ENCODE results near the gene SMARCA4.

Gene SMARCA4

DNA sequence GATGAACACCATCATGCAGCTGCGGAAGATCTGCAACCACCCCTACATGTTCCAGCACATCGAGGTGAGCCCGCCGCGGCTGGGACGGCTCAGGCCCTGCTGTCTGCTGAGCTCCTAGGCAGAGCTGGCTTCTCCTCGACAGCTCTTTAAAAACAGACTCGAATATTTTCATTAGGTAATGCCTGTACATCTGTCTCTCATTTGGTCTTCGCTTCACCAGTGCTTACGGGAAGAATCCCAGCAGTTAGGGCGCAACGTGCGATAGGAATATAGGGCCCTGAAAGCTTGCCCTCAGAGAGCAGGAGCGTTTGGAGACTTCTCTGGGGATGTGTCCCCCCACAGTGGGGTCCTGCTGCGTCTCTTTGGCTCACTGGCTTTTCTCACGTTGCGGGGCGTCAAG is 64.6 kb downstream of the SMARCA4 start:
- POLR2A ChIA-PET = no interaction called here
- no peak for TF ChIP-seq HDGF (IDR thresholded peaks at IDR 0.05; ENCODE audit: borderline replicate concordance)
- no peak for TF ChIP-seq FOXA1 (IDR thresholded peaks at IDR 0.05)
- no peak for TF ChIP-seq ARNT (IDR thresholded peaks at IDR 0.05)
- TF ChIP-seq CTBP1 (IDR thresholded peaks at IDR 0.05; ENCODE audit: borderline replicate concordance) = no peak
- TF ChIP-seq NFRKB (IDR thresholded peaks at IDR 0.05) = no peak
- TF ChIP-seq TARDBP (IDR thresholded peaks at IDR 0.05) = no peak
- TF ChIP-seq FOXK2 (IDR thresholded peaks at IDR 0.05) = no peak
- TF ChIP-seq, protein P1, sequence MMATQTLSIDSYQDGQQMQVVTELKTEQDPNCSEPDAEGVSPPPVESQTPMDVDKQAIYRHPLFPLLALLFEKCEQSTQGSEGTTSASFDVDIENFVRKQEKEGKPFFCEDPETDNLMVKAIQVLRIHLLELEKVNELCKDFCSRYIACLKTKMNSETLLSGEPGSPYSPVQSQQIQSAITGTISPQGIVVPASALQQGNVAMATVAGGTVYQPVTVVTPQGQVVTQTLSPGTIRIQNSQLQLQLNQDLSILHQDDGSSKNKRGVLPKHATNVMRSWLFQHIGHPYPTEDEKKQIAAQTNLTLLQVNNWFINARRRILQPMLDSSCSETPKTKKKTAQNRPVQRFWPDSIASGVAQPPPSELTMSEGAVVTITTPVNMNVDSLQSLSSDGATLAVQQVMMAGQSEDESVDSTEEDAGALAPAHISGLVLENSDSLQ (IDR thresholded peaks at IDR 0.05) = no peak
- no peak for TF ChIP-seq SUZ12 (IDR thresholded peaks at IDR 0.05)
- TF ChIP-seq SP1 (IDR thresholded peaks at IDR 0.05) = no peak
- TF ChIP-seq FOXM1 (IDR thresholded peaks at IDR 0.05; ENCODE audit: borderline replicate concordance) = no peak
- no peak for DNase-seq (ENCODE audit: extremely low spot score)
- CTCF ChIA-PET = interaction anchor here (0.6 kb wide), 1 partner anchor 121 kb away, joined by 3 read pairs; no protein-coding TSS in a partner anchor

DNA sequence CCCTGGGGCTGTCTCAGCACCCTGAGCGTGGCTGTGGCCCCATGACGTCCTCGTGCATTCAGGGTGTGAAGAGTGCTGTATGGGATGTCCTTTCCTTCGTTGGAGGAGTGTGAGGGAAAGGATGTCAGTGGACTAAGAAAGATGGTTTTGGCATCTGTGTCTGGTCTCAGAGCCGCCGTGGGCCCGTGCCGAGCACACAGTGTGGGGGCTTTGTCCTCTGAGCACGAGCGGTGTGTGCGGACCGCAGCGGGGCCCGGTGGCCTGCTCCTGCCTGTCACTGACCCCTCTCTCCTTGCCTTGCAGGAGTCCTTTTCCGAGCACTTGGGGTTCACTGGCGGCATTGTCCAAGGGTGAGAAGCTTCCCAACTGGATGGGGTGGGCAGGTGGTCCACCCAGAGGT is 65.2 kb downstream of the SMARCA4 start:
- ChIA-PET CTCF (no interaction called here), POLR2A (no interaction called here)
- TF ChIP-seq CTBP1 (IDR thresholded peaks at IDR 0.05; ENCODE audit: borderline replicate concordance) = no peak
- DNase-seq (ENCODE audit: extremely low spot score) = no peak

GRCh38 chr19:11027381-11027780 is 66.6 kb downstream of the SMARCA4 start:
- TF ChIP-seq ARNT (IDR thresholded peaks at IDR 0.05) = no peak
- no peak for TF ChIP-seq LEF1 (IDR thresholded peaks at IDR 0.05; ENCODE audit: borderline replicate concordance)
- no peak for TF ChIP-seq FOXK2 (IDR thresholded peaks at IDR 0.05)
- TF ChIP-seq, protein P1 (IDR thresholded peaks at IDR 0.05) = no peak
- no peak for TF ChIP-seq FOXM1 (IDR thresholded peaks at IDR 0.05; ENCODE audit: borderline replicate concordance)
- TF ChIP-seq BHLHE40 (IDR thresholded peaks at IDR 0.05; ENCODE audit: borderline replicate concordance) = no peak
- no peak for TF ChIP-seq SP1 (IDR thresholded peaks at IDR 0.05)
- TF ChIP-seq L3MBTL2 (conservative IDR thresholded peaks at IDR 0.05) = no peak
- TF ChIP-seq HDGF (IDR thresholded peaks at IDR 0.05; ENCODE audit: borderline replicate concordance) = no peak
- no peak for TF ChIP-seq TARDBP (IDR thresholded peaks at IDR 0.05)
- no peak for TF ChIP-seq CTBP1 (IDR thresholded peaks at IDR 0.05; ENCODE audit: borderline replicate concordance)
- no peak for TF ChIP-seq ELF4 (IDR thresholded peaks at IDR 0.05)
- TF ChIP-seq NFRKB (IDR thresholded peaks at IDR 0.05) = no peak
- no peak for TF ChIP-seq FOXA1 (IDR thresholded peaks at IDR 0.05)
- CTCF ChIA-PET = interaction anchor here (0.6 to 0.7 kb wide), 2 partner anchors 91 to 349 kb away, joined by 3 read pairs; no protein-coding TSS in a partner anchor
- no peak for DNase-seq (ENCODE audit: extremely low spot score)
- POLR2A ChIA-PET = no interaction called here

DNA sequence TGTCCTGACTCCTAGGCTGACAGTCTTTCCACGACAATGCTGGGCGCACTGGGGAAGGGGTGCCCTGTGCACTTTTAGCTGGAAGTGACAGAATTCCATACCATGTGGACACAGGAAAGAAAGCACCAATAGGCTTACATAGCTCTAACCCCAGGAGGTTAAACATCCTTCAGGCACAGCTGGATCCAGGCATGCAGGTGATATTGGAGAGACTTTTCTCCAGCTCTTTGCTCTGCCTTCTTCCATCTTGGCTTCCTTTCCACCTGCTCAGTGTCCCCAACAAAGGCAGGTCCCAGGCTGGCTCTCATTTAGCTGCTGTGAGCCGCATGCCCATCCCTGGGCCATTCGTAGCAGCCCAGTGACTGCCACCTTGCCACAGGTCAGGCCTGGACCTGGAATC is 67.3 kb downstream of the SMARCA4 start:
- DNase-seq (ENCODE audit: extremely low spot score) = no peak
- TF ChIP-seq LEF1 (IDR thresholded peaks at IDR 0.05; ENCODE audit: borderline replicate concordance) = no peak
- TF ChIP-seq SUZ12 (IDR thresholded peaks at IDR 0.05) = no peak
- no peak for TF ChIP-seq FOXK2 (IDR thresholded peaks at IDR 0.05)
- TF ChIP-seq L3MBTL2 (conservative IDR thresholded peaks at IDR 0.05) = no peak
- no peak for TF ChIP-seq ZNF384 (IDR thresholded peaks at IDR 0.05)
- TF ChIP-seq BHLHE40 (IDR thresholded peaks at IDR 0.05; ENCODE audit: borderline replicate concordance) = no peak
- TF ChIP-seq FOXM1 (IDR thresholded peaks at IDR 0.05; ENCODE audit: borderline replicate concordance) = no peak
- TF ChIP-seq CTBP1 (IDR thresholded peaks at IDR 0.05; ENCODE audit: borderline replicate concordance) = no peak
- TF ChIP-seq HDGF (IDR thresholded peaks at IDR 0.05; ENCODE audit: borderline replicate concordance) = no peak
- no peak for TF ChIP-seq FOXA1 (IDR thresholded peaks at IDR 0.05)
- no peak for TF ChIP-seq NFRKB (IDR thresholded peaks at IDR 0.05)
- no peak for TF ChIP-seq ARNT (IDR thresholded peaks at IDR 0.05)
- no peak for TF ChIP-seq TARDBP (IDR thresholded peaks at IDR 0.05)
- TF ChIP-seq SP1 (IDR thresholded peaks at IDR 0.05) = no peak
- TF ChIP-seq, protein P1 (IDR thresholded peaks at IDR 0.05) = no peak
- no peak for TF ChIP-seq ELF4 (IDR thresholded peaks at IDR 0.05)
- ChIA-PET CTCF (interaction anchor here (0.5 to 0.6 kb wide), 2 partner anchors 91 to 200 kb away, joined by 3 to 4 read pairs; no protein-coding TSS in a partner anchor), POLR2A (no interaction called here)

GRCh38 chr19:11031421-11032070 is 70.7 kb downstream of the SMARCA4 start:
- POLR2A ChIA-PET = no interaction called here
- CTCF ChIA-PET = no interaction called here
- DNase-seq (ENCODE audit: extremely low spot score) = no peak
- TF ChIP-seq ARNT (IDR thresholded peaks at IDR 0.05) (no peak), FOXM1 (IDR thresholded peaks at IDR 0.05; ENCODE audit: borderline replicate concordance) (no peak), BHLHE40 (IDR thresholded peaks at IDR 0.05; ENCODE audit: borderline replicate concordance) (no peak), SP1 (IDR thresholded peaks at IDR 0.05) (no peak), LEF1 (IDR thresholded peaks at IDR 0.05; ENCODE audit: borderline replicate concordance) (no peak), FOXK2 (IDR thresholded peaks at IDR 0.05) (no peak), TARDBP (IDR thresholded peaks at IDR 0.05) (no peak), FOXA1 (IDR thresholded peaks at IDR 0.05) (no peak), NFRKB (IDR thresholded peaks at IDR 0.05) (no peak), SUZ12 (IDR thresholded peaks at IDR 0.05) (no peak), ZNF384 (IDR thresholded peaks at IDR 0.05) (no peak), CTBP1 (IDR thresholded peaks at IDR 0.05; ENCODE audit: borderline replicate concordance) (no peak), L3MBTL2 (conservative IDR thresholded peaks at IDR 0.05) (no peak), HDGF (IDR thresholded peaks at IDR 0.05; ENCODE audit: borderline replicate concordance) (no peak), ELF4 (IDR thresholded peaks at IDR 0.05) (no peak)
- TF ChIP-seq, protein P1 (IDR thresholded peaks at IDR 0.05) = no peak
